HCT116 (cell line): ENCODE measurements around the gene LTBP4. TPM values are rescaled to one million over a fixed set of nuclear protein-coding genes. Genes with fewer than 3 reads are reported as not detected.

Experiments
- ATAC-seq: fragments of 200-7000 bp; cut with Tn5 transposase; 2 replicates; pipeline ENCODE4 v1.9.1; 2020; ENCODE audit warnings: mild to moderate bottlenecking, moderate library complexity
- BruUV-seq: library from RNA; stranded (reverse); fragments of 400-500 nt; replicated peaks from 2 replicates; lab custom pipeline; 2021; lab: Mats Ljungman, UMichigan
- CTCF ChIA-PET: fragments of 300-600 bp; sonication (Branson Sonifier 250); formaldehyde crosslinking; loops from one replicate; lab custom pipeline; 2021; ENCODE audit warnings: antibody characterized with exemption; lab: Charles Lee
- POLR2A ChIA-PET: fragments of 300-600, 350-600 bp; sonication (Branson Sonifier 250); formaldehyde crosslinking; loops from one replicate; lab custom pipeline; 2021; ENCODE audit warnings: antibody characterized with exemption; lab: Charles Lee
- RAD21 ChIA-PET, 2 experiments: fragments of 300-600 bp; sonication (Branson Sonifier 250); formaldehyde crosslinking; loops; one replicate each; lab custom pipeline; 2023; ENCODE audit warnings: low total read pairs in 2 of 2; ENCODE audit not compliant: uncharacterized antibody in 2 of 2, unreplicated experiment in 2 of 2, low non-redundant PET in 1 of 2; lab: Charles Lee
- DNase-seq: peaks from one replicate; pipeline ENCODE4 v3.0.0-alpha.2; 2010; ENCODE audit warnings: low read depth, low spot score
- H2AFZ ChIP-seq: fragments of 200-600 bp; shearing (Covaris generic), sonication (generic); 2 replicates; pipeline ENCODE4 v1.6.1; 2017; ENCODE audit warnings: low read depth, mixed run types, mixed read lengths, antibody characterized with exemption, low read length; ENCODE audit not compliant: poor library complexity, severe bottlenecking
- H3K27ac ChIP-seq: 2 replicates; pipeline ENCODE4 v1.5.1; 2012; ENCODE audit warnings: low read depth, low read length
- H3K27me3 ChIP-seq: fragments of 200-600 bp; sonication (generic); 2 replicates; pipeline ENCODE4 v1.6.1; 2016; ENCODE audit warnings: mixed run types, low read length, mixed read lengths; ENCODE audit not compliant: insufficient read depth
- H3K36me3 ChIP-seq, 2 experiments: fragments of 200-500 bp in 1 of 2; fragments of 200-600 bp in 1 of 2; sonication (Bioruptor generic) in 1 of 2; sonication (generic) in 1 of 2; 2 replicates each; pipeline versions ENCODE4 v1.5.1 to v1.6.1; 2014 to 2016; ENCODE audit warnings: low read length in 2 of 2, inconsistent platforms in 1 of 2, mixed read lengths in 1 of 2, mixed run types in 1 of 2; ENCODE audit not compliant: insufficient read depth in 2 of 2, control insufficient read depth in 1 of 2
- H3K4me1 ChIP-seq, 2 experiments: fragments of 200-600 bp in 1 of 2; sonication (generic) in 1 of 2; 2 replicates each; pipeline versions ENCODE4 v1.5.1 to v1.6.1; 2012 to 2017; ENCODE audit warnings: low read length in 2 of 2, inconsistent platforms in 1 of 2, mild to moderate bottlenecking in 1 of 2, mixed read lengths in 1 of 2, mixed run types in 1 of 2, moderate library complexity in 1 of 2; ENCODE audit not compliant: insufficient read depth in 2 of 2, control insufficient read depth in 1 of 2
- H3K4me2 ChIP-seq: fragments of 200-600 bp; sonication (generic); 2 replicates; pipeline ENCODE4 v1.6.1; 2017; ENCODE audit warnings: mixed run types, low read length, mixed read lengths
- H3K4me3 ChIP-seq, 2 experiments: fragments of 200-600 bp in 1 of 2; sonication (generic) in 1 of 2; replicated peaks in 1 of 2; 2 replicates each; pipeline ENCODE4 v1.5.1; 2011 to 2016; ENCODE audit warnings: low read length in 2 of 2, control low read depth in 1 of 2, low read depth in 1 of 2, mild to moderate bottlenecking in 1 of 2, mixed read lengths in 1 of 2, mixed run types in 1 of 2
- H3K79me2 ChIP-seq: fragments of 200-600 bp; sonication (generic); 2 replicates; pipeline ENCODE4 v1.6.1; 2017; ENCODE audit warnings: mild to moderate bottlenecking, mixed run types, low read length, moderate library complexity, mixed read lengths; ENCODE audit not compliant: insufficient read depth
- H3K9ac ChIP-seq: fragments of 200-600 bp; sonication (generic); 2 replicates; pipeline ENCODE4 v1.6.1; 2016; ENCODE audit warnings: low read length, mixed read lengths
- H3K9me2 ChIP-seq: fragments of 200-600 bp; sonication (generic), shearing (Covaris generic); 2 replicates; pipeline ENCODE4 v1.6.1; 2017; ENCODE audit warnings: mixed run types, mild to moderate bottlenecking, moderate library complexity; ENCODE audit not compliant: insufficient read depth
- H3K9me3 ChIP-seq, 2 experiments: fragments of 200-500 bp in 1 of 2; fragments of 200-600 bp in 1 of 2; sonication (Bioruptor generic) in 1 of 2; sonication (generic) in 1 of 2; 2 replicates each; pipeline ENCODE4 v1.6.1; 2014 to 2017; ENCODE audit warnings: low read length in 2 of 2, mixed read lengths in 2 of 2, inconsistent platforms in 1 of 2, low read depth in 1 of 2, mild to moderate bottlenecking in 1 of 2, mixed run types in 1 of 2, moderate library complexity in 1 of 2; ENCODE audit not compliant: control insufficient read depth in 1 of 2, insufficient read depth in 1 of 2
- H4K20me1 ChIP-seq: fragments of 200-600 bp; sonication (generic), shearing (Covaris generic); 2 replicates; pipeline ENCODE4 v1.6.1; 2017; ENCODE audit warnings: mixed run types, mild to moderate bottlenecking, moderate library complexity; ENCODE audit not compliant: insufficient read depth
- CBX3 ChIP-seq: IDR thresholded peaks from 2 replicates; pipeline ENCODE4 v1.6.1; 2012; ENCODE audit warnings: low read depth
- CTCF ChIP-seq, 3 experiments: fragments of 200-600 bp in 1 of 3; sonication (generic) in 1 of 3; IDR thresholded peaks in 2 of 3; conservative IDR thresholded peaks in 1 of 3; 2 replicates each; pipeline ENCODE4 v1.5.1; 2012 to 2017; ENCODE audit warnings: low read depth in 2 of 3, low read length in 2 of 3, antibody characterized with exemption in 1 of 3, borderline replicate concordance in 1 of 3, control low read depth in 1 of 3, mild to moderate bottlenecking in 1 of 3, mixed read lengths in 1 of 3, mixed run types in 1 of 3, moderate library complexity in 1 of 3; ENCODE audit not compliant: insufficient read depth in 1 of 3
- EGR1 ChIP-seq: IDR thresholded peaks from 2 replicates; pipeline ENCODE4 v1.6.1; 2012; ENCODE audit warnings: low read depth
- ELF1 ChIP-seq: IDR thresholded peaks from 2 replicates; pipeline ENCODE4 v1.6.1; 2012; ENCODE audit warnings: low read depth, borderline replicate concordance
- MAX ChIP-seq: IDR thresholded peaks from 2 replicates; pipeline ENCODE4 v1.6.1; 2012
- POLR2A ChIP-seq: IDR thresholded peaks from 2 replicates; pipeline ENCODE4 v1.7.0; 2011; ENCODE audit warnings: borderline replicate concordance; ENCODE audit not compliant: insufficient read depth, insufficient read length; ENCODE audit errors: extremely low read depth
- REST ChIP-seq: IDR thresholded peaks from 2 replicates; pipeline ENCODE4 v1.6.1; 2012; ENCODE audit warnings: low read depth
- SIN3A ChIP-seq: IDR thresholded peaks from 2 replicates; pipeline ENCODE4 v1.6.1; 2012; ENCODE audit warnings: low read depth
- SP1 ChIP-seq: IDR thresholded peaks from 2 replicates; pipeline ENCODE4 v1.6.1; 2012; ENCODE audit warnings: low read depth
- YY1 ChIP-seq: IDR thresholded peaks from 2 replicates; pipeline ENCODE4 v1.6.1; 2011; ENCODE audit warnings: low read length, low read depth, moderate library complexity, mild to moderate bottlenecking; ENCODE audit not compliant: insufficient replicate concordance; ENCODE audit errors: extremely low read depth
- ZBTB33 ChIP-seq: IDR thresholded peaks from 2 replicates; pipeline ENCODE4 v1.6.1; 2011; ENCODE audit warnings: mild to moderate bottlenecking, low read length, moderate library complexity; ENCODE audit not compliant: insufficient replicate concordance; ENCODE audit errors: extremely low read depth
- intact Hi-C: fragments of 100-400 bp; cut with micrococcal nuclease; formaldehyde crosslinking; loops from 2 replicates; pipeline ENCODE4 v1.10.0; 2022
- total RNA-seq: library from RNA; stranded (reverse); gene quantifications from one replicate; pipeline ENCODE4 v1.2.1, GENCODE V29; 2021; ENCODE audit not compliant: unreplicated experiment
- TF ChIP-seq, protein P1 (sequence below): IDR thresholded peaks from 2 replicates; pipeline ENCODE4 v1.6.1; 2012

LTBP4 gene
- total RNA-seq, 1 experiment from 2014 or later = 310 TPM

DNA sequence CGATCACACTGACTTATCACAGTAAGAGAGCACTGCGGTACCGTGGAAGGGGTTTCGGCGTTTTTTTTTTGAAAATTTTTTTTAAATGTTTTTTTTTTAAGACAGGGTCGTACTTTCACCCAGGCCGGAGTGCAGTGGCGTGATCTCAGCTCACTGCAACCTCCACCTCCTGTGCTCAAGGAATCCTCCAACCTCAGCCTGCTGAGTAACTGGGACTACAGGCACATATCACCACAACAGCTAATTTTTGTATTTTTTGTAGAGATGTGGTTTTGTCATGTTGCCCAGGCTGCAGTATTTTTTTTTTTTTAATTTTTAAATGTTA lies 19.0 kb downstream of the LTBP4 start (continued):
- TF ChIP-seq YY1 = no peak
- TF ChIP-seq CBX3 = no peak
- TF ChIP-seq, protein P1, sequence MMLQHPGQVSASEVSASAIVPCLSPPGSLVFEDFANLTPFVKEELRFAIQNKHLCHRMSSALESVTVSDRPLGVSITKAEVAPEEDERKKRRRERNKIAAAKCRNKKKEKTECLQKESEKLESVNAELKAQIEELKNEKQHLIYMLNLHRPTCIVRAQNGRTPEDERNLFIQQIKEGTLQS = no peak
- TF ChIP-seq POLR2A = no peak
- no peak for TF ChIP-seq REST

DNA sequence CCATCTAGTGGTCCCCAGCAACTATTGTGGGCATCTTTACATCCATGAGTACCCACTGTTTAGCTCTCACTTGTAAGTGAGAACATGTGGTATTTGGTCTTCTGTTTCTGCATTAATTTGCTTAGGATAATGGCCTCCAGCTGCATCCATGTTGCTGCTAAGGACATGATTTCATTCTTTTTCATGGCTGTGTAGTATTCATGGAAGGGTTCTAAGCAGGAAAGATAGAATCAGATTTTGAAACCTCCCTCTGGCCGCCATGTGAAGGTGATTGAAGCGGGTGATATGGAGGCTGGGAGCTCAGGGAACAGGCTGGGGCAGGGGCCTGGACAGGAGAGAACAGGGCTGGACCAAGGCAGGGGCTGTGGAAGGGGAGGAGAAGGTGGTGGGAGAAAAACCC lies 20.1 kb downstream of the LTBP4 start:
- Histone ChIP-seq H3K36me3 (peaks cover 31 to 38% of the 10 kb centered on the region in 2 experiments; a peak in 3 of 4 replicates), H3K9ac (no peak overlapping the region), H3K4me3 (no peak overlapping the region), H3K4me2 (no peak overlapping the region), H3K79me2 (peaks cover 3% of the 10 kb centered on the region; the same call in 1 of the 2 replicates), H3K27me3 (no peaks in the 10 kb centered on the region), H4K20me1 (no peaks in the 10 kb centered on the region), H3K27ac (no peak overlapping the region), H3K4me1 (peaks cover 14 to 20% of the 10 kb centered on the region in 2 experiments), H3K9me3 (no peaks in the 10 kb centered on the region), H2AFZ (no peak overlapping the region), H3K9me2 (no peaks in the 10 kb centered on the region)
- no peak for ATAC-seq
- intact Hi-C loops = no loop called here
- no peak for DNase-seq
- BruUV-seq = no TSS peak
- ChIA-PET CTCF (interaction anchor here (2.6 kb wide), 1 partner anchor 13 kb away, joined by 9 read pairs; no protein-coding TSS in a partner anchor), RAD21 (no interaction called here), POLR2A (interaction anchor here (0.6 kb wide), 2 partner anchors 12 to 1516 kb away, joined by 3 read pairs; no protein-coding TSS in a partner anchor)
- TF ChIP-seq EGR1 (no peak), ELF1 (no peak), CTCF (IDR thresholded peaks at IDR 0.05 in 2 of 3, conservative IDR thresholded peaks at IDR 0.05 in 1 of 3; ENCODE audit: borderline replicate concordance in 1 of 3, insufficient read depth in 1 of 3, low read depth in 2 of 3, low read length in 2 of 3) (no peak), POLR2A (no peak), MAX (no peak), SIN3A (no peak), ZBTB33 (no peak), REST (no peak), CBX3 (no peak), SP1 (no peak)
